ENCODE data around the gene RAB5IF.

Gene RAB5IF

GRCh38 chr20:36658300-36658699 lies 52.7 kb downstream of the RAB5IF start:
- DNase-seq (ENCODE audit: extremely low read depth in 1 of 2, low read depth in 1 of 2) = no peak

Data from stimulated activated CD8-positive, alpha-beta memory T cell treated with anti-CD3 and anti-CD28 coated beads, Interleukin-7, amount 100 ng/mL, for 48 hours (primary cell).